Trophoblast cell (in vitro differentiated cells and primary cell): ENCODE data around the gene NETO2.

Experiments used
- DNase-seq, 2 donors: peaks; one replicate each; pipeline ENCODE4 v3.0.0-alpha.2; 2016
- H2AFZ ChIP-seq: 2 replicates; pipeline ENCODE4 v1.6.1; 2013; ENCODE audit warnings: low read length, moderate library complexity, mild to moderate bottlenecking; ENCODE audit not compliant: insufficient read depth, poor library complexity
- H2AK5ac ChIP-seq: 2 replicates; pipeline ENCODE4 v1.6.1; 2013; ENCODE audit warnings: mild to moderate bottlenecking, low read length
- H2BK120ac ChIP-seq: 2 replicates; pipeline ENCODE4 v1.6.1; 2013; ENCODE audit warnings: low read length, mild to moderate bottlenecking, moderate library complexity; ENCODE audit not compliant: insufficient read depth, poor library complexity
- H2BK12ac ChIP-seq: 2 replicates; pipeline ENCODE4 v1.6.1; 2013; ENCODE audit warnings: mild to moderate bottlenecking, low read length, moderate library complexity
- H2BK5ac ChIP-seq: 2 replicates; pipeline ENCODE4 v1.6.1; 2013; ENCODE audit warnings: low read length, low read depth, moderate library complexity, mild to moderate bottlenecking; ENCODE audit not compliant: poor library complexity
- H3K14ac ChIP-seq: 2 replicates; pipeline ENCODE4 v1.6.1; 2013; ENCODE audit warnings: mild to moderate bottlenecking, low read length
- H3K18ac ChIP-seq: 2 replicates; pipeline ENCODE4 v1.6.1; 2013; ENCODE audit warnings: mild to moderate bottlenecking, low read length
- H3K23ac ChIP-seq: 2 replicates; pipeline ENCODE4 v1.6.1; 2013; ENCODE audit warnings: low read length
- H3K27ac ChIP-seq: 2 replicates; pipeline ENCODE4 v1.5.1; 2013; ENCODE audit warnings: low read depth, mild to moderate bottlenecking, inconsistent platforms, low read length, moderate library complexity
- H3K27me3 ChIP-seq: 2 replicates; pipeline ENCODE4 v1.6.1; 2013; ENCODE audit warnings: inconsistent platforms, mild to moderate bottlenecking, low read length, moderate library complexity; ENCODE audit not compliant: insufficient read depth
- H3K36me3 ChIP-seq, 2 experiments: 1 replicate in 1 of 2; 2 replicates in 1 of 2; pipeline ENCODE4 v1.6.1; 2013; ENCODE audit warnings: low read length in 2 of 2, mild to moderate bottlenecking in 2 of 2, moderate library complexity in 1 of 2; ENCODE audit not compliant: insufficient read depth in 2 of 2, control insufficient read depth in 1 of 2
- H3K4ac ChIP-seq: 2 replicates; pipeline ENCODE4 v1.6.1; 2013; ENCODE audit warnings: low read depth, mild to moderate bottlenecking, low read length, moderate library complexity
- H3K4me1 ChIP-seq, 2 experiments: 1 replicate in 1 of 2; 2 replicates in 1 of 2; pipeline ENCODE4 v1.6.1; 2013; ENCODE audit warnings: low read length in 2 of 2, mild to moderate bottlenecking in 2 of 2, moderate library complexity in 1 of 2; ENCODE audit not compliant: insufficient read depth in 2 of 2, control insufficient read depth in 1 of 2
- H3K4me2 ChIP-seq: 2 replicates; pipeline ENCODE4 v1.6.1; 2013; ENCODE audit warnings: inconsistent platforms, mild to moderate bottlenecking, low read length, moderate library complexity
- H3K4me3 ChIP-seq: 2 replicates; pipeline ENCODE4 v1.5.1; 2013; ENCODE audit warnings: mild to moderate bottlenecking, low read depth, low read length, inconsistent platforms
- H3K79me1 ChIP-seq: one replicate; pipeline ENCODE4 v1.6.1; 2013; ENCODE audit warnings: low read length
- H3K79me2 ChIP-seq: 2 replicates; pipeline ENCODE4 v1.6.1; 2013; ENCODE audit warnings: low read length, mild to moderate bottlenecking; ENCODE audit not compliant: control insufficient read depth, insufficient read depth, poor library complexity
- H3K9ac ChIP-seq: 2 replicates; pipeline ENCODE4 v1.6.1; 2013; ENCODE audit warnings: mild to moderate bottlenecking, low read length
- H3K9me3 ChIP-seq: 2 replicates; pipeline ENCODE4 v1.6.1; 2013; ENCODE audit warnings: low read depth, mild to moderate bottlenecking, control low read depth, inconsistent platforms, low read length; ENCODE audit not compliant: insufficient read depth
- H4K12ac ChIP-seq: 2 replicates; pipeline ENCODE4 v1.6.1; 2013; ENCODE audit warnings: low read depth, mild to moderate bottlenecking, low read length, moderate library complexity
- H4K8ac ChIP-seq: 2 replicates; pipeline ENCODE4 v1.6.1; 2013; ENCODE audit warnings: low read depth, mild to moderate bottlenecking, low read length, moderate library complexity
- H4K91ac ChIP-seq: one replicate; pipeline ENCODE4 v1.6.1; 2013; ENCODE audit warnings: low read depth, mild to moderate bottlenecking, low read length, moderate library complexity
- WGBS: extraction: QIAGEN DNeasy Blood & Tissue Kit; methylation state at CpG from one replicate; pipeline ENCODE4 v1.1.7; 2013; ENCODE audit warnings: missing lambda C conversion rate; ENCODE audit not compliant: insufficient read length, insufficient coverage; ENCODE audit errors: extremely low coverage; 5-methylcytosine and 5-hydroxymethylcytosine counted together

Gene NETO2

GRCh38 chr16:47175152-47175551 lies 31.4 kb upstream of the NETO2 start:
- H4K8ac ChIP-seq = no peak overlapping the region
- no peaks in the 10 kb centered on the region for H3K27me3 ChIP-seq
- no peak overlapping the region for H3K27ac ChIP-seq
- no peak overlapping the region for H2AK5ac ChIP-seq
- H4K12ac ChIP-seq = no peak overlapping the region
- no peak overlapping the region for H3K18ac ChIP-seq
- H3K4ac ChIP-seq = no peak overlapping the region
- no peak overlapping the region for H2AFZ ChIP-seq
- H3K9ac ChIP-seq = no peak overlapping the region
- no peak overlapping the region for H3K23ac ChIP-seq
- no peak overlapping the region for H3K4me3 ChIP-seq
- H2BK12ac ChIP-seq = no peak overlapping the region
- no peaks in the 10 kb centered on the region for H3K79me2 ChIP-seq
- H3K4me2 ChIP-seq = no peak overlapping the region
- H3K79me1 ChIP-seq = no peaks in the 10 kb centered on the region
- no peak overlapping the region for H2BK5ac ChIP-seq
- H3K14ac ChIP-seq = no peak overlapping the region
- H2BK120ac ChIP-seq = no peak overlapping the region
- no peaks in the 10 kb centered on the region for H3K36me3 ChIP-seq
- no peak for DNase-seq
- H3K9me3 ChIP-seq = no peaks in the 10 kb centered on the region
- no peak overlapping the region for H4K91ac ChIP-seq
- H3K4me1 ChIP-seq = no peaks in the 10 kb centered on the region

- no peak overlapping the region for H4K8ac ChIP-seq
- H2AK5ac ChIP-seq = no peak overlapping the region
- no peak overlapping the region for H3K14ac ChIP-seq
- no peak overlapping the region for H3K4ac ChIP-seq
- no peaks in the 10 kb centered on the region for H3K27me3 ChIP-seq
- no peak overlapping the region for H3K9ac ChIP-seq
- peak; percentile 74 to 86 for DNase-seq
- no CpG with 5 or more reads among the region's 10 CpGs for WGBS
- no peak overlapping the region for H2BK120ac ChIP-seq
- H2BK12ac ChIP-seq = no peak overlapping the region
- H2AFZ ChIP-seq = no peak overlapping the region
- no peak overlapping the region for H2BK5ac ChIP-seq
- no peak overlapping the region for H3K27ac ChIP-seq
- H3K4me3 ChIP-seq = no peak overlapping the region
- no peaks in the 10 kb centered on the region for H3K36me3 ChIP-seq
- no peaks in the 10 kb centered on the region for H3K9me3 ChIP-seq
- H3K18ac ChIP-seq = no peak overlapping the region
- H3K4me2 ChIP-seq = no peak overlapping the region
- no peak overlapping the region for H4K12ac ChIP-seq
- no peaks in the 10 kb centered on the region for H3K4me1 ChIP-seq
- no peak overlapping the region for H3K23ac ChIP-seq
- no peak overlapping the region for H4K91ac ChIP-seq
- no peaks in the 10 kb centered on the region for H3K79me2 ChIP-seq
- no peaks in the 10 kb centered on the region for H3K79me1 ChIP-seq
These were observed 19.1 kb upstream of the NETO2 start for GRCh38 chr16:47162670-47163420.

GRCh38 chr16:47161464-47161863 lies 17.7 kb upstream of the NETO2 start:
- Histone ChIP-seq H2BK12ac (no peak overlapping the region), H3K14ac (no peak overlapping the region), H3K36me3 (no peaks in the 10 kb centered on the region), H3K27me3 (no peaks in the 10 kb centered on the region), H3K23ac (no peak overlapping the region), H3K4me2 (no peak overlapping the region), H3K4me1 (no peaks in the 10 kb centered on the region), H4K12ac (no peak overlapping the region), H3K4me3 (no peak overlapping the region), H4K91ac (no peak overlapping the region), H4K8ac (no peak overlapping the region), H3K18ac (no peak overlapping the region), H3K9me3 (no peaks in the 10 kb centered on the region), H3K4ac (no peak overlapping the region), H3K27ac (no peak overlapping the region), H3K79me2 (no peaks in the 10 kb centered on the region), H3K9ac (no peak overlapping the region), H2AK5ac (no peak overlapping the region), H3K79me1 (no peaks in the 10 kb centered on the region), H2BK5ac (no peak overlapping the region), H2AFZ (no peak overlapping the region), H2BK120ac (no peak overlapping the region)
- DNase-seq = no peak
- WGBS = no CpG with 5 or more reads among the region's 4 CpGs

- H4K91ac ChIP-seq = no peak overlapping the region
- no peak overlapping the region for H2AK5ac ChIP-seq
- H4K12ac ChIP-seq = no peak overlapping the region
- H3K23ac ChIP-seq = no peak overlapping the region
- H3K79me1 ChIP-seq = no peaks in the 10 kb centered on the region
- no peaks in the 10 kb centered on the region for H3K79me2 ChIP-seq
- H2BK5ac ChIP-seq = no peak overlapping the region
- H3K4ac ChIP-seq = no peak overlapping the region
- H3K9me3 ChIP-seq = no peaks in the 10 kb centered on the region
- H2AFZ ChIP-seq = no peak overlapping the region
- H3K4me2 ChIP-seq = no peak overlapping the region
- H2BK120ac ChIP-seq = no peak overlapping the region
- H3K27me3 ChIP-seq = no peaks in the 10 kb centered on the region
- H3K4me1 ChIP-seq = no peaks in the 10 kb centered on the region
- no peak overlapping the region for H3K27ac ChIP-seq
- H3K9ac ChIP-seq = no peak overlapping the region
- no CpG with 5 or more reads among the region's 3 CpGs for WGBS
- no peak overlapping the region for H3K4me3 ChIP-seq
- H2BK12ac ChIP-seq = no peak overlapping the region
- no peak overlapping the region for H3K14ac ChIP-seq
- no peaks in the 10 kb centered on the region for H3K36me3 ChIP-seq
- H3K18ac ChIP-seq = no peak overlapping the region
- H4K8ac ChIP-seq = no peak overlapping the region
- DNase-seq = no peak
These were observed 16.7 kb upstream of the NETO2 start for GRCh38 chr16:47160422-47160821.
